Retinal pigment epithelial cell (primary cell): Measurements from ENCODE around the gene NNAT.
"Not testable (repeated sequence)": the region's sequence is repeated elsewhere in the genome, so short reads cannot be mapped to it uniquely, and the experiment has no call there.

Source experiments
- DNase-seq: peaks from one replicate; pipeline ENCODE4 v3.0.0-alpha.2; 2010; ENCODE audit warnings: low read depth
- H3K4me3 ChIP-seq: 2 replicates; pipeline ENCODE4 v1.5.1; 2011; ENCODE audit warnings: mild to moderate bottlenecking, low read length, control low read depth, moderate library complexity
- TF ChIP-seq, protein P1 (sequence below): conservative IDR thresholded peaks from 2 replicates; pipeline ENCODE4 v1.5.1; 2011; ENCODE audit warnings: low read depth, low read length, control low read depth, inconsistent platforms

The NNAT gene

DNA sequence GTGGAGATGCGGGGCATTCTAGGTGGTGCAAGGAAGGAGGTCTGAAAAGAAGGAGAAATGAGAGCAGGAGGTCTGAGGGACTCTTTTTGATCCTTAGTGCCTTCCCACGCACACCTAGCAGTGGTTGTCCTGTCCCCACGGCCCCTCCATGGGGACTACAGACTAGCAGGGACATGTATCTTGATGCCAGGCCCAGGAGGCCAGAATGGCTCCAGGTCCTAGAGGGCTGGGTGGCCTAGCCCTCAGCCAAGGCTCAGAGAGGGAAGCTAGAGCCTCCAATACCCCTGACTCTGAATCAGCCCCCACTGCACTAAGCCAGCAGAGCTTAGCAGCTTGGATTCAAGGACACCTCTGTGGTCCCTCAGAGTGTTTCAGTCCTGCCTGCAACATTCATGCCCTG, 23.3 kb downstream of the NNAT start:
- TF ChIP-seq, protein P1, sequence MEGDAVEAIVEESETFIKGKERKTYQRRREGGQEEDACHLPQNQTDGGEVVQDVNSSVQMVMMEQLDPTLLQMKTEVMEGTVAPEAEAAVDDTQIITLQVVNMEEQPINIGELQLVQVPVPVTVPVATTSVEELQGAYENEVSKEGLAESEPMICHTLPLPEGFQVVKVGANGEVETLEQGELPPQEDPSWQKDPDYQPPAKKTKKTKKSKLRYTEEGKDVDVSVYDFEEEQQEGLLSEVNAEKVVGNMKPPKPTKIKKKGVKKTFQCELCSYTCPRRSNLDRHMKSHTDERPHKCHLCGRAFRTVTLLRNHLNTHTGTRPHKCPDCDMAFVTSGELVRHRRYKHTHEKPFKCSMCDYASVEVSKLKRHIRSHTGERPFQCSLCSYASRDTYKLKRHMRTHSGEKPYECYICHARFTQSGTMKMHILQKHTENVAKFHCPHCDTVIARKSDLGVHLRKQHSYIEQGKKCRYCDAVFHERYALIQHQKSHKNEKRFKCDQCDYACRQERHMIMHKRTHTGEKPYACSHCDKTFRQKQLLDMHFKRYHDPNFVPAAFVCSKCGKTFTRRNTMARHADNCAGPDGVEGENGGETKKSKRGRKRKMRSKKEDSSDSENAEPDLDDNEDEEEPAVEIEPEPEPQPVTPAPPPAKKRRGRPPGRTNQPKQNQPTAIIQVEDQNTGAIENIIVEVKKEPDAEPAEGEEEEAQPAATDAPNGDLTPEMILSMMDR = no peak
- no peak overlapping the region for H3K4me3 ChIP-seq
- DNase-seq = no peak

DNA sequence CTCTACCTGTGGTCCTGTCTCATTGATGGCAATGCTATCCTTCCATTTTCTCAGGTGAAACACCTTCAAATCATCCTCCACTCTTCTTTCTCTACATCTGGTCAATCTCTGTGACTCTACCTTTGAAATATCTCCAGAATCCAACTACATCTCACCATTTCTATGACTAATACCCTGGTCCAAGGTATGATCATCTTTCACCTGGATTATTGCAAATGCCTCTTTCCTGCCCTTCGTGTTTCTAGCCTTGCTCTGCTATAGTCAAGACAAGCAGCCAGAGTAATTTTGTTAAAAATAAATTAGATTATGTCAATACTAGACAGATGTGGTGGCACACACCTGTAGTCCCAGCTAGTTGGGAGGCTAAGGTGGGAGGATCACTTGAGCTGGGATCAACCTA, 24.5 kb downstream of the NNAT start:
- no peak overlapping the region for H3K4me3 ChIP-seq
- no peak for DNase-seq
- TF ChIP-seq, protein P1 = no peak

DNA sequence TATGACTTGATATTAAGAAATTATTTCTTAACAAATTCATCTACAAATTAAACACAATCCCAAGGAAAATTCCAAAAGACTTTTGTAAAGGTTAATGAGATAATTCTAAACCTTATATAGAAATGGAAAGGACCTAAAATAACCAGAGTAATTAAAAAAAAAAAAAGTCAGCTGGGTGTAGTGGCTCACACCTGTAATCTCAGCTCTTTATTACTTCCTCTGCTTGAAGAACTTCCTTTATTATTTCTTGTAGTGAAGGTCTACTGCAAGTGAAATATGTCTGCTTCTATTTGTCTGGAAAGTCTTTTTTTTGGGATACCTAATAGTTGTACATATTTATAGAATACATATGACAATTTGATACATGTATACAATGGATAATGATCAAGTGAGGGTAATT, 26.9 kb downstream of the NNAT start:
- no peak for DNase-seq
- TF ChIP-seq, protein P1 = no peak
- no peak overlapping the region for H3K4me3 ChIP-seq

DNA sequence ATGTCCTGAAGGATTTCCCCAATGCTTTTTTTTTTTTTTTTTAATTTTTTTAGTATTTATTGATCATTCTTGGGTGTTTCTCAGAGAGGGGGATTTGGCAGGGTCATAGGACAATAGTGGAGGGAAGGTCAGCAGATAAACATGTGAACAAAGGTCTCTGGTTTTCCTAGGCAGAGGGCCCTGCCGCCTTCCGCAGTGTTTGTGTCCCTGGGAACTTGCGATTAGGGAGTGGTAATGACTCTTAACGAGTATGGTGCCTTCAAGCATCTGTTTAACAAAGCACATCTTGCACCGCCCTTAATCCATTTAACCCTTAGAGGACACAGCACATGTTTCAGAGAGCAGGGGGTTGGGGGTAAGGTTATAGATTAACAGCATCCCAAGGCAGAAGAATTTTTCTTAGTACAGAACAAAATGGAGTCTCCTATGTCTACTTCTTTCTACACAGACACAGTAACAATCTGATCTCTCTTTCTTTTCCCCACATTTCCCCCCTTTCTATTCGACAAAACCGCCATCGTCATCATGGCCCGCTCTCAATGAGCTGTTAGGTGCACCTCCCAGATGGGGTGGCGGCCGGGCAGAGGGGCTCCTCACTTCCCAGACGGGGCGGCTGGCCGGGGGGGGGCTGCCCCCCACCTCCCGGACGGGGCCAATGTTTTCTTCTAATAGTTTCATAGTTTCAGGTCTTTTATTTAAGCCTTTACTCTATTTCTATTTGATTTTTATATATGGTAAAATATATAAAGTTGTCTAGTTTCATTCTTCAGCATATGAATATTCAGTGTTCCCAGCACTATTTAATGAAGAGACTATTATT, 29.3 kb downstream of the NNAT start:
- not testable (repeated sequence) for H3K4me3 ChIP-seq, DNase-seq

DNA sequence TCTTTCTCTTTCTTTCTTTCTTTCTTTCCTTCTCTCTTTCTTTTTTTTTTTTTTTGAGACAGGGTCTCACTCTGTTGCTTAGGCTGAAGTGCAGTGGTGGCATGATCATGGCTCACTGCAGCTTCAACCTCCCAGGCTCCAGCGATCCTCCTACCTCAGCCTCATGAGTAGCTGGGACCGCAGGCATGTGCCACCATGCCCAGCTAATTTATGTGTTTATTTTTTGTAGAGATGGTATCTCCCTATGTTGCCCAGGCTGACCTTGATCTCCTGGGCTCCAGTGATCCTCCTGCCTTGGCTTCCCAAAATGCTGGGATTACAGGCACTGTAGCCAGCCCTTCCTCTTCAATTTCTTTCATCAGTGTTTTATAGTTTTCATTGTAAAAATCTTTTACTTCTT, 30.6 kb downstream of the NNAT start:
- H3K4me3 ChIP-seq, DNase-seq: not testable (repeated sequence)

DNA sequence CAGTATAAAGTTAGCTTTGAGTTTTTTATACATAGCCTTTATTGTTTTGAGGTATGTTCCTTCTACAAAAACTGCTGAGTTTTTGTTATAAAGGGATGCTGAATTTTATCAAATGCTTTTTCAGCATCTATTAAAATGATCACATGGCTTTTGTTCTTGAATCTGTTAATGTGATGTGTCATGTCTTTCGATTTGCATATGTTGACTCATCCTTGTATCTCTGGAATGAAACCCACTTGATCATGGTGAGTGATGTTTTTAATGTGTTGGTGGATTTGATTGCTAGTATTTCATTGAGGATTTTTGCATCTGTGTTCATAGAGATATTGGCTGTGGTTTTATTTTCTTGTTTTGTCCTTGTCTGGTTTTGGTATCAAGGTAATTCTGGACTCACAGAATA, 31.4 kb downstream of the NNAT start:
- H3K4me3 ChIP-seq = no peak overlapping the region
- TF ChIP-seq, protein P1 = no peak
- no peak for DNase-seq

DNA sequence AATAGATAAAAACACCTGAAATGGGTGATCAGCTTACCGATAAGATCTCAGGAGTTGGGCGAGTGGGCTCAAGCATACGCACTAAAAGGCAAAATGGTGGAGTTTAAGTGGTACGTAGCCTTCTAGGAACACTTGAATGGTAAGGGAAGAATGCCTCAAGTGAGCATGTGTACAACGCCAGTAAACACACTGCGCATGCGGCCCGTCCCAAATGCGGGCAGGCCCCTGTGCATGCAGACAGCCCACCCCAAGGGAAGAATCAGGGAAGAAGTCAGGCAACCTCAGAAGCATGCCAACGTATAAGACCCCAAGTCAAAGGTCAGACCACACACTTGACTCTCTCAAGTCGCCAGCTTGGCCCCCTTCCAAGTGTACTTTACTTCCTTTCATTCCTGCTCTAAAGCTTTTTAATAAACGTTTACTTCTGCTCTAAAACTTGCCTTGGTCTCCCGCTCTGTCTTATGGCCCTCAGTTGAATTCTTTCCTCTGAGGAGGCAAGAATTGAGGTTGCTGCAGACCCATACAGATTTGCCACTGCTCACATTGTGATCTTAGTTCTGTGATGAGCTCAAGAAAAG, 33.8 kb downstream of the NNAT start:
- not testable (repeated sequence) for DNase-seq, H3K4me3 ChIP-seq

DNA sequence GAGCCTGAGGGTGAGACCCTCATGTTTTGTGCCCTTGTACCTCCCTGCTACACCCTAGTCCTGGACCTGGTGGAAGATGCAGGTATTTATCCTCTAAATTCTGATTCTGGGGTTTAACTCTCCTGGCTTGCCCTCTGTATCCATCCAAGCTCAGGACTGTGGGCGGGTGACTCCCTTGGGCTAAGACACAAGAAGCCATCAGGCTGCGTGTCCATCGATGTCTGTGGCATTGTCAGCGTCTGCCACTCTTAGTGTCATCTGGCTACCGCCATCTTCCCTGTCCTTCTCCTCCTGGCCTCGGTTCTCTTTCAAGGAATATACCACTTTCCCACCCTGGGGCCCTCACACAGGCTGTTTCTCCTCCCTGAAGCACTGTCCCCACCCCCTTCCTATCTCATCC, 35.5 kb downstream of the NNAT start:
- DNase-seq = no peak
- no peak overlapping the region for H3K4me3 ChIP-seq
- TF ChIP-seq, protein P1 = no peak
